Motor neuron (in vitro differentiated cells): ENCODE results near the gene TMEM208. TPM values are rescaled to one million over a fixed set of nuclear protein-coding genes. Genes with fewer than 3 reads are reported as not detected.

Experiments
- ATAC-seq, 8 experiments: fragments of 200-7000 bp; cut with Tn5 transposase; replicated peaks in 6 of 8; 2 replicates each; pipeline ENCODE4 v1.8.0; 2021; ENCODE audit warnings: mild to moderate bottlenecking in 8 of 8, moderate library complexity in 8 of 8
- H3K27ac ChIP-seq, 2 donors: fragments of 250-450 bp; sonication (Bioruptor Pico); 2 replicates each; pipeline ENCODE4 v1.9.0; 2021; ENCODE audit warnings: antibody characterized with exemption in 2 of 2, mild to moderate bottlenecking in 2 of 2, moderate library complexity in 1 of 2
- H3K4me1 ChIP-seq, 2 donors: fragments of 250-450 bp; sonication (Bioruptor Pico); replicated peaks in 1 of 2; 2 replicates each; pipeline ENCODE4 v1.6.1; 2021; ENCODE audit warnings: antibody characterized with exemption in 2 of 2, mild to moderate bottlenecking in 2 of 2, moderate library complexity in 1 of 2
- H3K4me3 ChIP-seq, 5 donors: fragments of 250-450 bp; sonication (Bioruptor Pico); 2 replicates each; pipeline ENCODE4 v1.9.0; 2021; ENCODE audit warnings: antibody characterized with exemption in 5 of 5, mild to moderate bottlenecking in 5 of 5, moderate library complexity in 4 of 5
- WGBS, 10 experiments: fragments of 450-650 bp; shearing (Covaris generic); methylation state at CpG; one replicate each; pipeline ENCODE4 v1.0.0; 2022; 5-methylcytosine and 5-hydroxymethylcytosine counted together
- in situ Hi-C, 9 experiments: fragments of 400-800 bp; cut with MboI; loops; one replicate each; pipeline ENCODE4 v1.15.0; 2021; ENCODE audit warnings: low sequenced_read_pairs in 9 of 9, low pct_unique_long_range_greater_than_20kb in 2 of 9; ENCODE audit not compliant: unreplicated experiment in 9 of 9
- total RNA-seq, 8 experiments: library from RNA; unstranded; fragments of 300-600 nt; gene quantifications; 2 replicates each; pipeline versions ENCODE4 v1.2.3 to v1.2.4, GENCODE V29; 2022

TMEM208 gene
- total RNA-seq, 8 experiments from 2014 or later = 39.4 to 83.1 (median 58.0) TPM

DNA sequence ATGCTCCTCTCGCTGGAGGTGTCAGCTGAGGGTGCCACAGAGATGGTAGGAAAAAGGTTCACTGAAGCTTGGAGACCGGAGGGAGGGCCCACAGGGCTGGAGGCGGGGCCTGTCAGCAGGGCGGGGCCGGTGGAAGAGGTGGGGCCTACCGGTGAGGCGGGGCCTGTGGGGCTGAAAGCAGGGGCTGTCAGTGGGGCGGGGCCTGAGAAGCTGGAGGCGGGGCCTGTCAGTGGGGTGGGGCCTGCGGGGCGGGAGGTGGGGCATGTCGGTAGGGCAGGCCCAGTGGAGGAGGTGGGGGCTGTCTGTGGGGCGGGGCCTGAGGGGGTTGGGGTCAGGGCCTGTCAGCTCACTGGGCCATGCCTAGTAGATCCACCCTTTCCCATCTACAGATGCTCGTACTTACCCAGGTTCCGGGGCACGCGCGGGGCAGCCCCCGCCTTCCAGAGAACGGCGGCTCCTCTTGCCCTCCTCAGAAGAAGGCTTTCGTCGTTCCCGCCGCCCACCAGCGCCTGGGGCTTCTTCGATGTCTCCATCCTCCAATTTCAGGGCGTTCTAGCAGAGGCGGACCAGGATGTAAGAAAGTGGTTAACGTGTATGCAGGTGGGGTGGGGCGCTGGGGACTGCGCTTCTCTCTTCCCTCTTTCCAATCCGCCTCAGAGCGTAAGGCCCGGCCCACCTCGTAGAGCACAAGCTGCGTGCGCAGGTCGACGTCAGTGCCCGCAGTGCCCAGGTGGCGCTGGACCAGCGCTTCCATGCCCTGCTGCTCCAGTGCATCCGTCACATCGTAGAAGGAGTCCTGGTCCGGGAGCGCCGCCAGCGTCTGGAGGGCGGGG lies 9.8 kb downstream of the TMEM208 start:
- Histone ChIP-seq H3K4me3 (peak overlapping the region; percentile 8 to 33 (median 15)), H3K27ac (peak overlapping the region in 1 of 2 donors; percentile 62), H3K4me1 (peaks cover 3 to 6% of the 10 kb centered on the region in 2 donors)
- ATAC-seq = peak; percentile 46 to 82 (median 66)
- in situ Hi-C loops = loop anchor here in 1 of 9 experiments (25.0 kb wide), 1 partner anchor 176 kb away; the partner anchor contains the start of gene ZDHHC1
- WGBS, 10 experiments = 94% methylated on average over 3 of the region's 50 CpGs; no CpG with 5 or more reads in 9 of the 10 experiments

DNA sequence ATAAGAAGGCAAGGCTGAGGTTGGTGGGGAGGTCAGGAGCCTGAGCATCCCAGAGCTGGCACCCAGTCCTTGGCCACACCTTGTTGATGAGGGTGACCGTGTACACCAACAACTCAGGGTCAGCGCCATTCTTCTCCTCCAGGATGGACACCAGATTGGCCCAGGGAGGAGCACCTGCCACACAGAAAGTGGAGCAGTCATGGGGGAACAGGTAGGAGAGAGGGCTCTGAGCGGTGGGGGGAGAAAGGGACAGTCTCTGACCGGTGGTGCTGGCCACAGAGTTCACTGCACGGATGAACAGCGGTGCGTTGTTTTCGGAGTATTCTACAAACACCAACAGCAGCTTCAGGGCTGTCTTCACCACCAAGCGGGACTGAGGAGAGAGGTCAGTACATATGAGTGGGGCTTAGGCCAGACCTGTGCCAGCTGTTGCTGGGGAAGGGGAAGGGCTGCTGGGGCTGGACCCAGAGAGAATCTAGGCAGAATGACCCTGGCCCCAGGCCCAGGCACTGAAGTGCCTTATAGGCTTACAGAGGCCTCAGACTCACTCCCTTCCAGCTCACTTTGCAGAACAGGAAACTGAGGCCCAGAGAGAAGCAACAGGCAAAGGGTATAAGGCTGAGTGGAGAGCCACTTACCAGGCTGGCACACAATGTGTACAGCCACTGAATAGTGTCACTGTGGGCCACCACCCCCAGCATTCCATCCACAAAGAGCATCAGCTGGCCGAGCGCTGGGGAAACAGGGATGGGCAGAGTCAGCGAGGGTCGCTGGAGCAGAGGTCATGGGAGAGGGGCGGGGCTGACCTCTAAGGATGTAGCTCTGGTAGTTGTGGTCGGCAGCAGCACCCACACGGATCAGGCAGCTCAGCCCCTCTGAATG lies 10.7 kb downstream of the TMEM208 start:
- H3K27ac ChIP-seq = no peak overlapping the region

DNA sequence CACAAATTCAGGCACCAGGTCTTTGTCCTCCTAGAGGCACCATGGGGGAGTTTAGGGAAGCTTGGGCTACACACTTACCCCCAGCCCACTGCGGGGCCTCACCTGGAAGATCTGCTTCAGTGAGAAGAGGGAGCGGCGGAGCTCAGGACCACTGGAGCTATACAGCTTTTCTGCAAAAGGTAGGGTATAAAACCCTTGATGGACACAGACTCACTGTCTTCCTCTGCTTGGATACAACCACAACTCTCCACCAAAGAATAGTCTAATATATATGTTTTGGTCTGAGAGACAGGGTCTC lies 11.3 kb downstream of the TMEM208 start:
- 80 to 100% methylated on average over 1 of the region's 3 CpGs; no CpG with 5 or more reads in 8 of the 10 experiments for WGBS, 10 experiments
- peaks cover 3 to 6% of the 10 kb centered on the region in 2 donors for H3K4me1 ChIP-seq
- in situ Hi-C loops = loop anchor here in 1 of 9 experiments (25.0 kb wide), 1 partner anchor 174 kb away; the partner anchor contains the start of gene ZDHHC1
- no peak for ATAC-seq
- H3K27ac ChIP-seq = no peak overlapping the region
- H3K4me3 ChIP-seq = no peak overlapping the region

More for the DNA sequence above, 10.7 kb downstream of the TMEM208 start:
- Histone ChIP-seq H3K4me1 (peaks cover 3 to 6% of the 10 kb centered on the region in 2 donors), H3K4me3 (no peak overlapping the region)
- in situ Hi-C loops = loop anchor here in 1 of 9 experiments (25.0 kb wide), 1 partner anchor 175 kb away; the partner anchor contains the start of gene ZDHHC1
- WGBS, 10 experiments = 41 to 100% (median 80%) methylated on average over 5 to 8 of the region's 16 CpGs; no CpG with 5 or more reads in 6 of the 10 experiments
- no peak for ATAC-seq

DNA sequence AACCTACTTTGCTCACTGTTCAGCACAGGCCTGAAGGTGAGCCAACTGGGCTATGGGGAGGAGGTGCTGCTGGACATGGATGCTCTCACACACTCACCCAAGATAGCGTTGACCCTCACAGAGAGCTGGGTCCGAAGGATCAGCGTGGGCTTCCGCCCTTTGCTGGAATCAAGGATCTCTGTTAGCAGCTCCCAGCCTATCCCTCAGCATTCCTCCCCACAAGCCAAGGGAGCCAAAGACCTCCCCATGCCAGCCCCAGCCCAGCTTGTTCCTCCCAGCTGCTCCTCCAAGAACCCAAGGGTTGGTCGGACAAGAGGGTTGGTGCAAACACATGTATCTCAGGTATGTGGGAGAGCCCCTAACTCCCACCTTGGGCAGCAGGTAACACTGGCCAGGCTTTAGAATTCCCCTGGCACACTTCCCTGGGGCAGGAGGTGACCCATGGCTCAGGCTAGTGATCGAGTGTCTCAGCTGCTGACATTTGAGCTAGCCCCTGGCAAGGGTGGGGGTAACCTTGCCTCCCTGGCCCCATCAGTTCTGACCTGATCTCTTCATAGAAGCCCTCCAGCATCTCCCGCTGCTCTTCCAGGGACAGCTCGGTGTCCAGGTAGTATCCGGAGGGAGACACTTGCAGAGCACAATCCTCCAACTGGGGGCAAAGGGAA lies 12.0 kb downstream of the TMEM208 start:
- H3K27ac ChIP-seq = no peak overlapping the region
- in situ Hi-C loops = loop anchor here in 1 of 9 experiments (25.0 kb wide), 1 partner anchor 173 kb away; the partner anchor contains the start of gene ZDHHC1
- WGBS, 10 experiments = 82 to 100% methylated on average over 1 to 2 of the region's 9 CpGs; no CpG with 5 or more reads in 8 of the 10 experiments
- H3K4me3 ChIP-seq = no peak overlapping the region
- no peak for ATAC-seq
- H3K4me1 ChIP-seq = peaks cover 3 to 6% of the 10 kb centered on the region in 2 donors

DNA sequence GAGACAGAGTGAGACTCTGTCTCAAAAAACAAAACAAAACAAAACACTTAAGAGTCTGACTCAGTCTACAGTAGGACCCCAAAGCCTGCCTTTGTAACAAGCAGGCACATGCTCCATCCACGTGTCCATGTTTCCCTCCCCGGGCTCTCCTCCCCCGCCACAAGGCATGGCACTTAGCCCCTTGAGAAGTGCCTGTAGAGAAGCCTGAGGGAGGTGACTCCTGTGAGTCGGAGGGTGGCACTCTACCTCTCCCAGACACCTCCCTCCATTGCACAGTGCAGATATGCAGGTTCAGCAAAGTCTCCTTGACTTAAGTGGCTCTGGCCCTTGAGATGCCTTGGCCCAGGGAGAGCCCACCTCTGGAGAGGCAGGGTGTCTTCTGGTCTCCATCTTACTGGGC lies 13.6 kb downstream of the TMEM208 start:
- no peak for ATAC-seq
- H3K27ac ChIP-seq = no peak overlapping the region
- in situ Hi-C loops = loop anchor here in 1 of 9 experiments (25.0 kb wide), 1 partner anchor 172 kb away; the partner anchor contains the start of gene ZDHHC1
- H3K4me1 ChIP-seq = peaks cover 5 to 6% of the 10 kb centered on the region in 2 donors
- WGBS, 10 experiments = 80 to 100% (median 85%) methylated on average over 1 to 3 of the region's 4 CpGs; no CpG with 5 or more reads in 6 of the 10 experiments
- no peak overlapping the region for H3K4me3 ChIP-seq

DNA sequence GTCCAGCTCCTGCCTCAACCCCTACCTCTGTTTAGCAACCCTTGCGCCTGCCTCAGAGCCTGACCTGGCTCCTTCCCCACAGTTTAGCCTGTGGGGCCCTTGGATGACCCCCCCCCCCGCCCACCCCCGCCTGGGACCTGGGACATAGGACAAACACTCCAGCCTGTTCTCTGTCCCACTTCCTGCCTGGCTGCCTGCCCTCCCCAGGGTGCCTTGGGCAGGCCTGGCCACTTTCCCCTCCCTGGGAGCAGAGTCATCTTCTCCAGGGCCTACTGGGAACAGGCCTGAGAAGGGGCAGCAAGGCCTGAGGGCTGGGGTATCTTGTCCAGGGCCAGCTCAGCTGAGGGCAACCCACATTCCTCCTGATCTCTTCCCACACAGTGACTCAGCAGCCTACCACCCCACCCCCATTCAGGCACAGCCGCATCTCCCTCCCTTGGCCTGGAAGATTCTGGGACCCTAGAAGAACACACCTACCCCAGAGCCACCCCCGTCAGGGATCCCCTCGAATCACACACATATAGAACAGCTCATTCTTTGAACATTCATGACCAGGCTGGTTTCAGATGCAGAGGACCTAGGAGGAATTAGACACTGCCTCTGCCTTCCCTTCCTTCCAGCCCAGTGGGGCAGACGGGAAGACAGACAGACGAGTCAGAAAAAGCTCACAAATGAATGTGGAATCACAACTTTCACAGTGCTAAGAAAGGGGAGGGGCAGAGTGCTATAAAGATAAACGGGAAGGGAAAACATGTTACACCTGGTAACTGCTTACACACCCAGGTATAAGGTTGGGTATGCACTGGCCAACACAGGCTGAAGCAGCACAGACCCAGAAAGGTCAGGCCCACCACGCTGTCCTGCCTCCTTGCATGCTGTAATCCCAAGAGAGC lies 14.3 kb downstream of the TMEM208 start:
- H3K4me3 ChIP-seq = no peak overlapping the region
- WGBS, 10 experiments = 40 to 100% (median 73%) methylated on average over 1 to 5 of the region's 10 CpGs; no CpG with 5 or more reads in 4 of the 10 experiments
- H3K4me1 ChIP-seq = peaks cover 3 to 5% of the 10 kb centered on the region in 2 donors
- peak in 5 of 8 experiments; percentile 2 to 12 (median 6) for ATAC-seq
- H3K27ac ChIP-seq = no peak overlapping the region
- in situ Hi-C loops = loop anchor here in 1 of 9 experiments (25.0 kb wide), 1 partner anchor 171 kb away; the partner anchor contains the start of gene ZDHHC1

DNA sequence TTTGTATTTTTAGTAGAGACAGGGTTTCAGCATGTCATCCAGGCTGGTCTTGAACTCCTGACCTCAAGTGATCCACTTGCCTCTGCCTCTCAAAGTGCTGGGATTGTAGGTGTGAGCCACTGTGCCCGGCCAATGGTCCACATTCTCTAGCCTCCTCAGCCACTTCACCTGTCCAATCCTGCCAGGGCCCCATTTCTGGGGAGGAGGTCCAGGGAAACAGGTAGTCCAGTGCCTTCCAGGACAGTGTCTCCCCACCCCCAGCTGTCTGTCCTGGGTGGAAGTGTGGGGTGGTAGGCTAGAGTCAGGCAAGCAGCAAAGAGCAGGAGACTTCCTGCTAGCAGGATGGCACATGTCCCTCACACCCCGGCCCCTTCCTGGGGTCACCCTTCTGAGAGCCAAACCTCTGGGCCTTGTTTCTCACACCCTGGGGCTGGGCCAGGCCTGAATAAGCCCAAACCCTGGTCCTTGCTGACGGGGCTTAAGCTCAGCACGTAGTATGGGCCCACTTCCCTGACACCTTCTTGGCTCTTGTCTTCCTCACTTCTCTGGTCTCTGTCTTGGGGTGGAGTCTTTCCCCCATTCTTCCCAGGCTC lies 15.3 kb downstream of the TMEM208 start:
- Histone ChIP-seq H3K27ac (no peak overlapping the region), H3K4me1 (peaks cover 3 to 5% of the 10 kb centered on the region in 2 donors), H3K4me3 (no peak overlapping the region)
- 60 to 100% methylated on average over 1 of the region's 4 CpGs; no CpG with 5 or more reads in 8 of the 10 experiments for WGBS, 10 experiments
- no peak for ATAC-seq
- in situ Hi-C loops = loop anchor here in 1 of 9 experiments (25.0 kb wide), 1 partner anchor 170 kb away; the partner anchor contains the start of gene ZDHHC1

DNA sequence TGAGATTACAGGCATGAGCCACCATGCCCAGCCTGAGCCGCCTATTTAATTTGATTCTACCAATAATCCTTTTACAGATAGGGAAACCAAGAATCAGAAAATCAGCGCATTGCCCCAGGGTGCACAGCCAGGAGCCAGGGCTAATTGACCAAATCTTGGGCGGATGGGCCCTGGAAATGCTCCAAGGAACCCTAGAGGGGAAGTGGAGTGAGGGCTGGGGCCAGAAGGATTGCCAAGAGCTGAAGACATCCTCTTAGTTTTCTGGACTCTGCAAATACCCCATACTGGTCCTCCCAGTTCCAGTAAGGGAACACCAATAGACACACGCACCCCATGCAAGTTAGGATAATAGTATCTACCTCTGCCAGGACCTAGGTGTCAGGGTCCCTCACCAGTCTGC lies 16.6 kb downstream of the TMEM208 start:
- no peak for ATAC-seq
- H3K27ac ChIP-seq = no peak overlapping the region
- peaks cover 3 to 5% of the 10 kb centered on the region in 2 donors for H3K4me1 ChIP-seq
- no peak overlapping the region for H3K4me3 ChIP-seq
- 70 to 100% (median 90%) methylated on average over 1 to 4 of the region's 4 CpGs; no CpG with 5 or more reads in 5 of the 10 experiments for WGBS, 10 experiments
- in situ Hi-C loops = loop anchor here in 1 of 9 experiments (25.0 kb wide), 1 partner anchor 169 kb away; the partner anchor contains the start of gene ZDHHC1

DNA sequence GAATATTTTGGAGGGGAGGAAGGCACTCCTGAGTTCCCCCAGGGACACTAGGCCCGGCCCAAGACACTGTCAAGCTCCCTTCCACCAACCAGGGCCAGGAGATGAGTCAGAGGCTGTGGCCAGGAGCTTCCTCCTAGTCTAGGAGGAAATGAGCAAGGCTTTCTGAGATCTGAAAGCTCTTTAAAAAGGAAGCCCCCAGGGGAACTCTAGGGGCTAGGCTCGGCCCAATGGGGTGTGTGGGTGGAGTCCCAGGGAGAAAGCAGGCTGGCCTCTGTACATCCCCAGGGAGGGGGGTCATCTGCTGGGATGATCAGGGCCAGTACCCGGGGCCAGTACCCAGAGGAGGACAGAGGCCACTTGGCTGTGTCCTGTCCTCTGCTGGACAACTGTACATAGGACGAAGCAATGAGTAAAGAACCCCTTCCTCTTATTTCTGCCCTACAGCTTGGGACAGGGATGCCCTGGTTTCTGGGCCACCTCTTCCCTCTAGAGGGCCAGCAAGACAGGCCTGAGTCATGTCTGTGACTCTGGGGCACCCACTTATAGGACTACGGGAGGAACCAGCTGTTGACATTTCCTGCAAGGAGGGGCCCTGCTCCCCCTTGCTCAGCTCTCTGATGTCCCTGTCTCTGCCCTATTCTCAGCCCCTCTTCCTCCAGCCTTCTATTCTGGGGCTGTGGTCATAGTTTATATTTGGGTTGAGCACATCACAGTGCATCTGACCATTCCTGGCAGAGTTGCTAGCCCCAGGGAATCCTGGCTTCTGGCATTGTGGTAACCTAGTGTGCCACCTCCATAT lies 17.7 kb downstream of the TMEM208 start:
- in situ Hi-C loops = loop anchor here in 1 of 9 experiments (25.0 kb wide), 1 partner anchor 168 kb away; the partner anchor contains the start of gene ZDHHC1
- peaks cover 8 to 10% of the 10 kb centered on the region in 2 donors for H3K4me1 ChIP-seq
- ATAC-seq = peak in 2 of 8 experiments; percentile 8 to 12

DNA sequence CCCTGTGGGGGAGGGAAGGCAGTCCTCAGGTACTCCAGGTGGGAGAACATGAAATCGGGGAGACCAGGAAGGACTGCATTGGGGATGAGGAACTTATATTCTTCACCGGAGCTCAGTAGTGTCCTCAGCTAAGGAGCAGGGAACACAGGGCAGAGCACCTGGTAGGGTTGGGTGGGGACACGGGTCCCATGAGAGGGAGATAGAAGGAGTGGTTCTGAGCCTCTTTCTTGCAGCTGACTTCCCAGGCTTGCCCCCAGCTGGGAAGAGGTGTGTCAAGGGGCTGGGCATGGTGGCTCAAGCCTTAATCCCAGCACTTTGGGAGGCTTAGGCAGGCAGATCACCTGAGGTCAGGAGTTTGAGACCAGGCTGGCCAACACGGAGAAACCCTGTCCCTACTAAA lies 18.3 kb downstream of the TMEM208 start:
- peaks cover 9 to 10% of the 10 kb centered on the region in 2 donors for H3K4me1 ChIP-seq
- ATAC-seq = no peak
- 80 to 100% (median 92%) methylated on average over 1 to 4 of the region's 4 CpGs; no CpG with 5 or more reads in 5 of the 10 experiments for WGBS, 10 experiments
- H3K4me3 ChIP-seq = no peak overlapping the region
- in situ Hi-C loops = loop anchor here in 1 of 9 experiments (25.0 kb wide), 1 partner anchor 167 kb away; the partner anchor contains the start of gene ZDHHC1
- no peak overlapping the region for H3K27ac ChIP-seq

More for the DNA sequence above, 17.7 kb downstream of the TMEM208 start:
- Histone ChIP-seq H3K27ac (no peak overlapping the region), H3K4me3 (no peak overlapping the region)
- 0 to 88% (median 49%) methylated on average over 1 to 2 of the region's 5 CpGs; no CpG with 5 or more reads in 4 of the 10 experiments for WGBS, 10 experiments
